Subcutaneous adipose tissue (tissue), 4 donors: ENCODE data around the gene TIMM10B. TPM values are rescaled to one million over a fixed set of nuclear protein-coding genes. Genes with fewer than 3 reads are reported as not detected.

Source experiments
- CTCF ChIP-seq: fragments of 450-650 bp; IDR thresholded peaks from one replicate; pipeline ENCODE4 v1.5.1; 2016; ENCODE audit warnings: low read depth, mild to moderate bottlenecking, control low read depth, antibody characterized with exemption, moderate library complexity
- total RNA-seq, 4 donors: library from RNA; depleted of rRNA; stranded (reverse); fragments of >200 nt; gene quantifications; one replicate each; pipeline ENCODE4 v1.1.0, GENCODE V29; 2016

Gene TIMM10B
- total RNA-seq = 10 to 100 TPM; 28.2 to 37.4 (median 32.8) TPM

- no peak for TF ChIP-seq CTCF
Measured at GRCh38 chr11:6481012-6481923, at the start of gene TIMM10B, which contains the start of gene ARFIP2. Gene TIMM10B, plus strand, starts transcription at chr11:6481501. Its CDS starts 16 bp downstream, at chr11:6481517. Gene ARFIP2, minus strand, starts transcription at chr11:6481331. Its CDS starts 910 bp downstream, at chr11:6480421.

- no peak for TF ChIP-seq CTCF
Measured at GRCh38 chr11:6431861-6432260, 49.4 kb upstream of the TIMM10B start.

- TF ChIP-seq CTCF = no peak
Measured at GRCh38 chr11:6433998-6434660, 47.2 kb upstream of the TIMM10B start.

- no peak for TF ChIP-seq CTCF
Measured at GRCh38 chr11:6437423-6437822, 43.9 kb upstream of the TIMM10B start.

- no peak for TF ChIP-seq CTCF
Measured at GRCh38 chr11:6437993-6438392, 43.3 kb upstream of the TIMM10B start.

- no peak for TF ChIP-seq CTCF
Measured at GRCh38 chr11:6438979-6439571, 42.2 kb upstream of the TIMM10B start.

GRCh38 chr11:6440906-6441358, 40.4 kb upstream of the TIMM10B start, which contains the start of gene HPX:
Gene HPX, minus strand, starts transcription at chr11:6440987. Its CDS starts 24 bp downstream, at chr11:6440963.
- TF ChIP-seq CTCF = no peak
